ENCODE measurements around the gene MMEL1.

Gene MMEL1

DNA sequence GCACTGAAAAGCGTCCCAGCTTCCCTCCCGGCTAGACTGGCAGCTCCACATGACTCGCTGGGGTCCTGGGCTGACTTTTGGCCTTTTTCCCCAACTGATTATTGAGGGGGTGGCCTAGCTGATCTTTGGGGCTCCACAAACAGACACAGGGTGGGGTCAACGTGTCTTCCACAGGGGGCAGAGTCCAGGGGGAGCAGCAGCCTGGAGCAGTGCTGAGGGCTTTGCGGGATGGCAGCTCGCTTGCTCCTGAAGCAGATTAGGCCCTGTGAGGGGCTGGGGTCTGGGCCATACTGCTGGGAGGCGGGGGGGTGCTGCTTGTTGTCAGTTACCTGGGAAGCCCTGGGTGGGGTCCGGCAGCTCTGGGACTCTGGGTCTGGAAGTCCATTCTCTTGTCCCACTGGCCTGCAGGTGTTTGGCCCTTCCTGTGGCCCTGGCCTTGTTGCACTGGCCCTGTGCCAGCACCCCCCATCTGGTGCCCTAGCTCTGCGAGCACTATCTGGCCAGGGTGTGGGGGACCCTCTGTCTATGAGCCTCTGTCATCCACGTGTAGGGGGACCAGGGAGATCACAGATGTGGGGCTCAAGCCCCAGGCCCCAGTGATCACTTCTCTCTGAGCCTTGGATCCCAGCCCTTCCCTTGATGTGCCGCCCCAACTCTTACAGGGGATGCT lies 90.4 kb downstream of the MMEL1 start:
- Histone ChIP-seq H2BK15ac (ENCODE audit: low read depth, poor library complexity, severe bottlenecking) (no peak overlapping the region), H3K79me1 (replicated peaks; ENCODE audit: low read length, poor library complexity, severe bottlenecking) (no peaks in the 10 kb centered on the region), H4K8ac (ENCODE audit: low read length) (no peak overlapping the region), H3K14ac (ENCODE audit: low read length in 2 of 2) (no peak overlapping the region), H3K4me2 (ENCODE audit: low read length, poor library complexity, severe bottlenecking) (no peak overlapping the region), H3K9ac (ENCODE audit: low read length) (no peak overlapping the region), H2BK5ac (ENCODE audit: low read depth, low read length, poor library complexity, severe bottlenecking) (no peak overlapping the region), H4K91ac (ENCODE audit: low read length) (no peak overlapping the region), H3K4me1 (ENCODE audit: control insufficient read depth, insufficient read depth, low read depth, low read length) (peaks cover 53% of the 10 kb centered on the region), H3K4me3 (ENCODE audit: insufficient read depth in 1 of 2, low read depth in 1 of 2, low read length in 2 of 2) (no peak overlapping the region), H3K36me3 (ENCODE audit: control insufficient read depth in 1 of 2, insufficient read depth in 2 of 2, low read depth in 1 of 2, low read length in 2 of 2) (no peaks in the 10 kb centered on the region), H3K9me3 (ENCODE audit: control insufficient read depth, low read length) (no peaks in the 10 kb centered on the region), H2AK5ac (ENCODE audit: low read length, severe bottlenecking) (peak overlapping the region; percentile 24), H3K27me3 (ENCODE audit: control insufficient read depth in 1 of 2, insufficient read depth in 1 of 2, low read length in 2 of 2) (peaks cover 4 to 46% of the 10 kb centered on the region in 2 experiments), H3K18ac (ENCODE audit: low read depth in 1 of 2, low read length in 2 of 2) (no peak overlapping the region), H3K4ac (ENCODE audit: low read depth in 1 of 2, low read length in 2 of 2) (no peak overlapping the region), H2AFZ (ENCODE audit: low read depth, low read length) (no peak overlapping the region), H3K27ac (ENCODE audit: low read length, poor library complexity, severe bottlenecking) (no peak overlapping the region), H2BK120ac (ENCODE audit: low read depth, low read length) (no peak overlapping the region), H2BK12ac (ENCODE audit: low read length in 2 of 2) (no peak overlapping the region), H3K23ac (ENCODE audit: low read length in 2 of 2) (no peak overlapping the region)
- 89% methylated on average over 11 of the region's 11 CpGs for WGBS
- no peak for DNase-seq

- no peaks in the 10 kb centered on the region for H3K79me1 ChIP-seq (replicated peaks; ENCODE audit: low read length, poor library complexity, severe bottlenecking)
- H3K23ac ChIP-seq (ENCODE audit: low read length in 2 of 2) = no peak overlapping the region
These were observed 91.1 kb downstream of the MMEL1 start for GRCh38 chr1:2541619-2542245.

DNA sequence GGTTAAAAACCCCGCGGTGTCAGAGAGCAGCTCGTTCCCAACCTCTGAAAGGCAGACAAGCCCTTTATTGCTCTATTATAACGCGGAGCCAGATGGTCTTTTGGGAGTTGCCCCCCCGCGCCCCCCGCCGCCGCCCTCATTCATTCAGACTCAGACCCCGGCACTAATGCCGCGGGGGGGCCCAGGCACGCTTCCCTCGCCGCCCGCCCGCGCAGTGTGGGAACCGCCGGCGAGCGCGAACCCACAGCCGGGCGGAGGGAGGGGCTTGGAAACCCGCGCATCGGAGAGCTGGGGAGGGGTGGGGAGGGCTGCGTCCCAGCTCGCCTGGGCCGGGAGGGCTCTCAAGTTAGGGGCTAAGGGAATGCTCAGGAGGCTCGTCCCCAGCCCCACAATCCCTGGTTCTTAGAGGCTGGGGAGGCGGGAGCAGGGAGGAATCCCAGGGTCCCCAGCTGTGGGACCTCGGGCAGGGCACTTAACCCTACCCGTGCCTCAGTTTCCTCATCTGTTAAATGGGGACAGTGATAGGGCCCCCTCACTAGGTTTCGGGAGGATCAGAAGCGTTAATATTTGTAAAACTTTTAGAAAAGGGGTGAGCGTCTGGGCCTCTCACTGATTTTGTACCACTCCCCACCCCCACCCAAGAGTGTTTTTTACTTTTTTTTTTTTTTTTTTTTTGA lies 91.9 kb downstream of the MMEL1 start:
- no peak overlapping the region for H3K4ac ChIP-seq (ENCODE audit: low read depth in 1 of 2, low read length in 2 of 2)
- H3K4me1 ChIP-seq (ENCODE audit: control insufficient read depth, insufficient read depth, low read depth, low read length) = peaks cover 43% of the 10 kb centered on the region
- H3K4me3 ChIP-seq (ENCODE audit: insufficient read depth in 1 of 2, low read depth in 1 of 2, low read length in 2 of 2) = no peak overlapping the region
- no peak overlapping the region for H2AK5ac ChIP-seq (ENCODE audit: low read length, severe bottlenecking)
- no peaks in the 10 kb centered on the region for H3K36me3 ChIP-seq (ENCODE audit: control insufficient read depth in 1 of 2, insufficient read depth in 2 of 2, low read depth in 1 of 2, low read length in 2 of 2)
- no peak overlapping the region for H3K14ac ChIP-seq (ENCODE audit: low read length in 2 of 2)
- H2BK5ac ChIP-seq (ENCODE audit: low read depth, low read length, poor library complexity, severe bottlenecking) = no peak overlapping the region
- H2BK120ac ChIP-seq (ENCODE audit: low read depth, low read length) = no peak overlapping the region
- H2AFZ ChIP-seq (ENCODE audit: low read depth, low read length) = no peak overlapping the region
- H2BK15ac ChIP-seq (ENCODE audit: low read depth, poor library complexity, severe bottlenecking) = no peak overlapping the region
- no peak overlapping the region for H2BK12ac ChIP-seq (ENCODE audit: low read length in 2 of 2)
- no peak overlapping the region for H3K18ac ChIP-seq (ENCODE audit: low read depth in 1 of 2, low read length in 2 of 2)
- H4K91ac ChIP-seq (ENCODE audit: low read length) = no peak overlapping the region
- H3K4me2 ChIP-seq (ENCODE audit: low read length, poor library complexity, severe bottlenecking) = peak overlapping the region; percentile 43
- H3K27me3 ChIP-seq (ENCODE audit: control insufficient read depth in 1 of 2, insufficient read depth in 1 of 2, low read length in 2 of 2) = peaks cover 4 to 58% of the 10 kb centered on the region in 2 experiments
- H3K27ac ChIP-seq (ENCODE audit: low read length, poor library complexity, severe bottlenecking) = no peak overlapping the region
- 9% methylated on average over 28 of the region's 39 CpGs for WGBS
- DNase-seq = no peak
- no peak overlapping the region for H3K9ac ChIP-seq (ENCODE audit: low read length)
- no peaks in the 10 kb centered on the region for H3K79me1 ChIP-seq (replicated peaks; ENCODE audit: low read length, poor library complexity, severe bottlenecking)
- H3K23ac ChIP-seq (ENCODE audit: low read length in 2 of 2) = no peak overlapping the region
- H3K9me3 ChIP-seq (ENCODE audit: control insufficient read depth, low read length) = no peaks in the 10 kb centered on the region
- no peak overlapping the region for H4K8ac ChIP-seq (ENCODE audit: low read length)

More at GRCh38 chr1:2541619-2542245, 91.1 kb downstream of the MMEL1 start:
- Histone ChIP-seq H4K91ac (ENCODE audit: low read length) (no peak overlapping the region), H2BK120ac (ENCODE audit: low read depth, low read length) (no peak overlapping the region), H2BK12ac (ENCODE audit: low read length in 2 of 2) (no peak overlapping the region), H3K18ac (ENCODE audit: low read depth in 1 of 2, low read length in 2 of 2) (no peak overlapping the region), H3K27me3 (ENCODE audit: control insufficient read depth in 1 of 2, insufficient read depth in 1 of 2, low read length in 2 of 2) (peaks cover 4 to 53% of the 10 kb centered on the region in 2 experiments), H2BK5ac (ENCODE audit: low read depth, low read length, poor library complexity, severe bottlenecking) (no peak overlapping the region), H2AFZ (ENCODE audit: low read depth, low read length) (no peak overlapping the region), H2BK15ac (ENCODE audit: low read depth, poor library complexity, severe bottlenecking) (no peak overlapping the region), H3K4ac (ENCODE audit: low read depth in 1 of 2, low read length in 2 of 2) (no peak overlapping the region), H3K27ac (ENCODE audit: low read length, poor library complexity, severe bottlenecking) (no peak overlapping the region), H3K4me1 (ENCODE audit: control insufficient read depth, insufficient read depth, low read depth, low read length) (peaks cover 49% of the 10 kb centered on the region), H3K9me3 (ENCODE audit: control insufficient read depth, low read length) (no peaks in the 10 kb centered on the region), H3K36me3 (ENCODE audit: control insufficient read depth in 1 of 2, insufficient read depth in 2 of 2, low read depth in 1 of 2, low read length in 2 of 2) (no peaks in the 10 kb centered on the region), H2AK5ac (ENCODE audit: low read length, severe bottlenecking) (no peak overlapping the region), H3K4me2 (ENCODE audit: low read length, poor library complexity, severe bottlenecking) (no peak overlapping the region), H3K9ac (ENCODE audit: low read length) (no peak overlapping the region), H3K14ac (ENCODE audit: low read length in 2 of 2) (no peak overlapping the region), H3K4me3 (ENCODE audit: insufficient read depth in 1 of 2, low read depth in 1 of 2, low read length in 2 of 2) (no peak overlapping the region), H4K8ac (ENCODE audit: low read length) (no peak overlapping the region)
- 88% methylated on average over 25 of the region's 25 CpGs for WGBS
- DNase-seq = no peak
